K562 (cell line): Measurements from ENCODE around the gene SLC37A2.

Source experiments
- CTCF ChIP-seq, 3 experiments: IDR thresholded peaks in 2 of 3; conservative IDR thresholded peaks in 1 of 3; 2 replicates each; pipeline ENCODE4 v1.5.1; 2011 to 2012; ENCODE audit warnings: low read length in 3 of 3, mild to moderate bottlenecking in 3 of 3, control low read depth in 2 of 3, improper control_type of control experiment in 1 of 3, inconsistent platforms in 1 of 3, low read depth in 1 of 3, mixed read lengths in 1 of 3, moderate library complexity in 1 of 3; ENCODE audit not compliant: insufficient read depth in 2 of 3
- HMG20B ChIP-seq: fragments of 250-450 bp; sonication (Bioruptor Pico); IDR thresholded peaks from 2 replicates; pipeline ENCODE4 v1.5.0; 2021; ENCODE audit warnings: mild to moderate bottlenecking
- MBD2 ChIP-seq: sonication (generic); IDR thresholded peaks from 2 replicates; pipeline ENCODE4 v1.6.1; 2016; ENCODE audit warnings: low read depth, borderline replicate concordance
- NFYB ChIP-seq: IDR thresholded peaks from 2 replicates; pipeline ENCODE4 v1.6.1; 2011; ENCODE audit warnings: mild to moderate bottlenecking, moderate library complexity; ENCODE audit not compliant: insufficient read length; ENCODE audit errors: extremely low read depth
- POLR2A ChIP-seq: fragments of 450-650 bp; conservative IDR thresholded peaks from 2 replicates; pipeline ENCODE4 v1.6.1; 2016

- TF ChIP-seq CTCF (IDR thresholded peaks at IDR 0.05 in 2 of 3, conservative IDR thresholded peaks at IDR 0.05 in 1 of 3; ENCODE audit: insufficient read depth in 2 of 3, low read depth in 1 of 3, low read length in 3 of 3) (no peak), MBD2 (no peak), HMG20B (CRISPR knock-in tag) (no peak), NFYB (no peak), POLR2A (no peak)
Observed at GRCh38 chr11:125128450-125128849, 65.3 kb downstream of the SLC37A2 start.
